CD4-positive, alpha-beta T cell treated with Interleukin-21 for 1 hour (primary cell): Measurements from ENCODE around the gene SLC35A2.

ENCODE experiments used
- DNase-seq: peaks from one replicate; pipeline ENCODE4 v3.0.0-alpha.2; 2020

SLC35A2 gene

GRCh38 chrX:48927123-48927522, 15.7 kb upstream of the SLC35A2 start:
- no peak for DNase-seq

DNA sequence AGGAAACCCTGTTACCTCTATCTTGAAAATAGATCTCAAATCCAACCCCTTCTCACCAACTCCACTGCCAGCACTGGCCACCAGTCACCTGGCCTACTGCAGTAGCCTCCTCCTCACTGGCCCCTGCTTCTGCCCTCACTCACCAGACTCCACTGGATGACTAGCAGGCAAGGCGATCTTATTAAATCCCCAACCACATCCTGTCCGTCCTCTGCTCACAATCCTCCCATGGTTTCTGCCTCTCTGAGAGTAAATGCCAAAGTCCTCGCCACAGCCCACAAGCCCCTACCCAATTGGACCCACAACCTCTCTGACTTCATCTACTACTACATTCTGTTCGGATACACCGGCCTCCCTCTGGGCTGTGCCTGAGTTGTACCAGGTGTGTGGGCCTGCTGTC, 12.8 kb upstream of the SLC35A2 start:
- DNase-seq: no peak

- DNase-seq: no peak
Measured at GRCh38 chrX:48923771-48924170, 12.3 kb upstream of the SLC35A2 start.

DNA sequence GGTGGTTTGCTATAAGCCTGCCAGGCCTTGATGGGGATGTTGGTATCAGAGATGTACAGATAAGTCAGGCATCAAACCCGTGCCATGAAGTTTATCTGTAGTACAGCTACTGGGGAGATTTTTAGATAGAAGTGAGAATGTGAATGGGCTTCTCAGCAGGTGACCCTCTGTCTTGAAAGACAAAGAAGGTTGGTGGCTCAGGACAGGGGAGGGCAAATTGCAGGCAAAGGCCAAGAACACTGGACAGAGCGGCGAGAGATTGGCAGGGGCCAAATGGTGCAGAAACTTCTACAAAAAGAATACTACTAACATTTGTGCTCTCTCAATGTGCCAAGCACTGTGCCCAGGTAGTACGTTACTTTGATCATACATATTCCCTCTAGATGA, 9.3 kb upstream of the SLC35A2 start:
- DNase-seq: no peak

DNA sequence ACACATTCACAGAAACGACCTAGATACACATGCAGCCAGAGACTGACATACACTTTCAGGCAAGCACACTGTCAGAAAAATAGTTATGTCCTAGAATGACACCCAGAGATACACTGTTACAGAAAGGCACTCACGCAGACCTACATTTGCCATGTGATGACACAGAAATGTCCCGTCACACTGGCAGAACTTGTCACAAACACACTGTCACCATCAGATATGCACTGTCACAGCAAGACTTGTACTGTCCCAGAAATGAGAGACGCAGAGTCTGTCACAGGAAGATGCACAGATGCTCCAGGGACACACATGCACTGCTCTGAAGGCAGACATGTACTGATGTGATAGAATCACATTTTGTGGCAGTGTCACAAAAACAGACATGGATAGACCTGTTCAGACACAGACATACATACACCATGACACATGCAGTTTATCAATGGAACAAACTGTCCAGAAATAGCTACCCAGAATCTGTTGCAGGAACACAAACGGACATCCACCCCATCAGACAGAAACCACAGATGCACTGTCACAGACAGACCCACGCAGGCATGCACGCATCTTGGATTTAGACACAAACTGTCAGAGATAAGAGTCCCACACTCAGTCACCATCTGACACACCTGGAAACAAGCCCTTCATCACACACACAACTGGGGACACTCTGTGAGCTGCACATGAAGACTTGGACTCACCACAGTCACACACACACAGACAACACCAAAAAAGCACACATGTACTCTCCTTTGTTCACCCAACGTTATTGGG, 8.7 kb upstream of the SLC35A2 start:
- DNase-seq: peak; percentile 68

DNA sequence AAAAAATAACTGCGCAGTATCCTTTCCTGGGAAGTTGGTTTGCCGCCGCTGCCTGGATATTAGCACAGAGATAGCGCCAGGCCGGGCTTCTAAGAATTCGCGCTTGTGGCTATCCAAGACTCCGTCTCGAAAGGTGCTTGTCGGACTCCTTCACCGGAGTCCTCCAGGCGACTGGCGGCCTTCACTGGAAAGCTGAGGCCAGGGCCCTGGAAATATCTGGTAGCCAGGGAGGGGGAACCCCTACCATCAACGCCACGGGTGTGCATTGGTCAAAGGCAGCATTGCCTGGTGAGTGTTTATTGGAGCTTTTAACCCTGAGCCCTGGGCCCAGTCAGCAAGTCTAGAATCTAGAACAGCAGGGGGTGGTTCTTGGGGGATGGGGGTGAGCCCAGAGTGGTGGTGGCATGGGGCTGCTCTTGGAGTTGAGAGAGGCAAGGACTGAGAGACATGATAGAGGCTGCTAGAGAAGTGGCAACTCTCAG, 8.0 kb upstream of the SLC35A2 start:
- DNase-seq: peak; percentile 67

DNA sequence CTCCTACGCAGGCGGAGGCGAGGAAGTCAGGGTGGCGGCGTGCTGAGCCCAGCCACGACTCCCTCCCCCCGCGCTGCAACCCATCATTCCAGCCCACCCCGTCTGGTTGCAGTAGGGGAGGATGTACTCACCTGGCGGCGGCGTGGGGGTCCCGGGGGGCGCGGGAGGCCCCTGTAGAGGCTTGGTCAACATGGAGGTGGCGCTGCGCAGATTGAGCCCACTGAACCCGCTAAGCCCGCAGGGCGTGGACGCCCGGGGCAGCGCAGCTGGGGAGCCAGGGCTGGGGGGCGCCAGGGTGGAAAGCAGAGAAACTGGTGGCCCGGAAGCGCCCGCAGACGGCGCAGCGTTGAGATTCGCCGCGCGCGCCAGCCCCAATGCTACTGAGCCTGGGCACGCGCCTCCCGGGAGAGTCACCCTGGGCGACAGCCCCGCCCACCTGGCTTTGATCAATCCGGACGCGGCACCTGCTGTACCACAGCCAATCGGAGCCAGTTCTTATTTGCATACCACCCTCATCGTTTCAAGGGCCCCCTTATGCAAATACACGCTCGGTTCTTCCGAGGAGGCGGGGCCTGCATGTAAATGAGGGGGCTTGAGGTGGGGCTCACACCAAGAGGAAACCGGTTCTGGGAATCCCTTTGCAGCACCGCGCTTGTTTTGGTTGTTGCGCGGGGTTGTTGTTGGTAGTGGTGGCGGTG, 7.3 kb upstream of the SLC35A2 start, which contains the start of gene PIM2:
Gene PIM2, minus strand, starts transcription at position 382 of the 698 bp plus-strand sequence. Its CDS starts 190 bp downstream, at position 192.
- DNase-seq: peak; percentile 96

DNA sequence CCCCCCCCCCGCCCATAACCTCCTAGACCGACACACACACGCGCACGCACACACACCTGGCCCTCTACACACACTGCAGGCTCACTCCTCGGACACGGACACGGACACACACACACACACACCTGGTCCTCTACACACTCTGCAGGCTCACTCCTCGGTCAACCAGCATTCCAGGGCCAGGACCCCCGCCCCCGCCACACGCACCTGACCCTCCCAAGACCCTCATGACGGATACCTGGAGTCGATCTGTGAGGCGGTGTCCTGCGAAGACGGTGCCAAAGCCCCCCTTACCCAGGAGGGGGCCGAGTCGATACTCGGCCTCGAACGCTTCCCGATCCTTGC, 6.8 kb upstream of the SLC35A2 start:
- peak; percentile 27 for DNase-seq

DNA sequence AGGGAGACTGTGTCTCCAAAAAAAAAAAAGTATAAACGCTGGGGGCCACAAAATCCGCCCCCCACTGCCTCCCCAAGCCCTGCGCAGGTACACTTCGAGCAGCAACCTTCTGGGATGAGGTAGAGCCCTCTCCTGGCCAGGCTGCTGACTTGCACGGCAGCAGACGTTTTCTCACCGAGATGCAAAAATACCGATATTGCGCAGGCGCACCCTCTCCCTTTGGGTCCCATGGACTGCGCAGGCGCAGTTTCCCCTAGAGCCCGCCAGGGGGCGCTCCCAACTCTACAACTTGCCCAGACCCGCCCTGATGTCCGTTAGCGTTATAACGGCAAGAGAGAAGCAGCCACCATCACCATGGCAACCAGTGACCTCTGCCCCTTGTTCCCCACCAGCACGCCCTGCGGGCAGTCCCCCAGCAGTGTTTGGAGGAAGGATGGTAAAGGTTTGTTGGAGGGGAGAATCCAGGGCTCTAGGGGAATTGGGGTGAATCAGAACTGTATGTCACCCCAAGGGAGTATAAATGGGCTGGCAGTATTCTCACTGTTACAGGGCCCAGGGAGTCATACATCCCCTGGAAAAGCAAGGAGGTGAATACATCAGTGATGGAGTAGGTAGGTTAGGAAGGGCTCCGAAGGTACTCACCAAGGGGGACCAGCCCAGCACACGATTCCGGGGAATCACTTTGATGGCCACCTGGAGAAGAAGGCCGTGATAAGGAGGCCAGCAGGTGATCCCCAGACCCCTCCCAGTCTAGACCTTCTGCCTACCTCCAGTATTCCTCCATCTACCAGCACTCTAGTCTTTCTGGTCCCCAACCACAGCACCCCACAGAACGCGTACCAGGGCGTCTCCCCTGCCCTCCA, 5.9 kb upstream of the SLC35A2 start:
- DNase-seq: peak; percentile 93

DNA sequence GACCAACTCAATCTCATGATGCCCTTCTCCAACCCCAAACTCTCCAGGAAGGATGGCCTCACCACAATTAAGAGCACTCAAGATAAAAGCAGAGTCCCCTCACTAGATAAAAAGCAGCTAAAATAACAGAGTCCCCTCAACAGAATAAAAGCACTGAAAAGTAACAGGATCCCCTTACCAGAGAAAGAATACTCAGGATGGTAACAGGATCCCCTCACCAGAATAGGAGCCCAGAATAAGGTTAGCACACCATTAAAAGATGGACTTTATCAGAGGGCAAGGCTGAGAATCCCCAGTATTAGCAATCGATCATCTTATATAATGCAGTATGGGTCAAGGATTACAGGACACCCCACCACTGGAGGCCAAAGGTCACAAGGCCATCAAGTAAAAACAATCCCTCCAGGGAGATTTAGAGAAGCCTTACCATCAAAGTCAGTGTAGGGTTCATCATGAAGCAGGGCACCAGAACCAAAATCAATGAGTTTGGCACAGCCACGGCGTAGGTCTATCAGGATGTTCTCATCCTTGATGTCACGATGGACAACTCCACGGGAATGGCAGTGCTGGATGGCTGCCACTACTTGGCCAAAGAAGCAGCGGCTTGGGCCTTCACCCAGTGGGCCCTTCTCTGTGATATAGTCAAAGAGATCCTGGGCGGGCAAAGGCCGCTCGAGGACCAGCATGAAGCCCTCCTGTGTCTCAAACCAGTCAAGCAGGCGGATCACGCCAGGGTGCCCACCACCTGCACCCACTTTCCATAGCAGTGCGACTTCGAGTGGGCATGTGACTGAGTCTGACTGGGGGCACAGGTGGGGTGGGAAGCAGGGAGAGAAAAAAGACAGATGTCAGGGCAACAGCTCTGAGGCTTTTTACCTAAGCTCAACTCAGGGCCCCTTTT, 3.4 kb upstream of the SLC35A2 start:
- DNase-seq: no peak

DNA sequence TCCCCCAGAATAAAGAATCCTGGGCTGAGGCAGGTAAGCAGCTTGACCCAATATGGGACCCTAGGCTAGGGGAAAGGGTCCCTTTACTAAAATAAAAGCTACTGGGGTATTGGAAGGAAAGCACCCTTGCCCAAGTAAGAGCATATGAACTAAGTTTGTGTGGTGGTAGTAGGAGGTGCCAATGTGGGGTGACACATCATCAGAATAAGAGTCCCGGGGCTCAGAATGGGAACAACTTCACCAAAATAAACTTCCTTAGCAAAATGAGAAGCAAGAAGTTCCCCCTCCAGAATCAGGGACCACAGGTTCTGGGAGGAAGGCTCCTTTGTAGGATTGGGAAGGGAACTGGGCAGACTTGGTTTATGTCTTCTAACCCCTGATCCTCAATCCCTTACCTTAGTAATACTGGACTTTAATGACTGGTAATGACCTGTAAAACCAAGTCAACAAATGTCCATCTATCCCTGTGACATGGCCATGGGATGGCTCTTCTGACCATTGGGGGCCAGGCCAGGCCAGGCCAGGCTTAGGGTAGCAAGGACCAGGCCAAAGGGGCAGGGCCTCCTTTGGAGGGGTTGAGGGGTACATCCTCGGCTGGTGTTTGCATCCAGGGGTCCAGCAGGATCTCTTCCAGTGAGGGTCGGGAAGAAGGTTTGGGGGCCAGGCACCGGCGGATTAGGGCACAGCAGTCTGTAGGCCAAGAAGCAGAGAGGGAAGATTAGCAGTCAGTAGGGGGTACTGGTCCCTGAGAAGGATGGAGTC, 2.3 kb upstream of the SLC35A2 start:
- DNase-seq: no peak

GRCh38 chrX:48910926-48911411, 477 bp downstream of the SLC35A2 start:
- DNase-seq: no peak

- DNase-seq: peak; percentile 48
Measured at GRCh38 chrX:48909703-48910294, 1.6 kb downstream of the SLC35A2 start.

DNA sequence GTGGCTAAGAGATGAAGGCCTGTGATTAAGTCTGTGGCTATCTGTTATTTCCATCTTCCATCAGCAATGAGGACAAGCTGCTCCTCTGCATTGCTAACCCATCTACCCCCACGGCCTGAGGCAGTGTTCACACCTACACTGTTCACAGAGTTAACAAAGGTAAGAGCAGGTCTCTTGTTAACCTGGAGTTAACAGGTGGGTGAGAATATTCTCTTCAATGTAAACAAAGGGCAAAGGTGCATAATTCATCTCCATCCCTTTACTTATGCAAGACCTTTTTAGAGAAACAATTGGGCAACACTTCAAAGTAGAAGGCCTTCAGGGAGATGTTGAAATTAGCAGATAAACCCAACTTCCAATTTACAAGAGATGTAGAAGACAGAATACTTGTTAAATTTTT, 2.8 kb downstream of the SLC35A2 start:
- DNase-seq: no peak

- no peak for DNase-seq
Measured at GRCh38 chrX:48905090-48905790, 6.2 kb downstream of the SLC35A2 start.

- no peak for DNase-seq
Measured at GRCh38 chrX:48904626-48905025, 6.8 kb downstream of the SLC35A2 start.

DNA sequence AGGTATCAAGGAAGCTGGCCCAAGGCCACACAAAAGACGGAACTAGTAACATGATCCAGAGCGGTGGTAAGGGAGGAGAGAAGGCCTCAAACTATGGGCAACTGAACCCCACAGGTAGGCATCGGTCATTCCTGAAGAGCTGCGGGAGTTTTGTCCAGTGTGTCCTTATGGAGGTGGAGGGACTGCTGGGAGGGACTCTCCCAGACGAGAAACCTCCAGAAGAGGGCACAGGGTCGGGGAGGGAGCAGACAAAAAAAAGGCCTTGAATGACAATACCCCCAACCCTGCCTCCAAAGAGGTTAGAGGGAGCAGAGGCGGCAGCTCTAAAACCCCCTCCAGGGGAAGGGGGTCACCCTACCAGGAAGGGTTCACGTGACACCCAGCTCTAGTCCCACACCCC, 7.3 kb downstream of the SLC35A2 start:
- no peak for DNase-seq

DNA sequence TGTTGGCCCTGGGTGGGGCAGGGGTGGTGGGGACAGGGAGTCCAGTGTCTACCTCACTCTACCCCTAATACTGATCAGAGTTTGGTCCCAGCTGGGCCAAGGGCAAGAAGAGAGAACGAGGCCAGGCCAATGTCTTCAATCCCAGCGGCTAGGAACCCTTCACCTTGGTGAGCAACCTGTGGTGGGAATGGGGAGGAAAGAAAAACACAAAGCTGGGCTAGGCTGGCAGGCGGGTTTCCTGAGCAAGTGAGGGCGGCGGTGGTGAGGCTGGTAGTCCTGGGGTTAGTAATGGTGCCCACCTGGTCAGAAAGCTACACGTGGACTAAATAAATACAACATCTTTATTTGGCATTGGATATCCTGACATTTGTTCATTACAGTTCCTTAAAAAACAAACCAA, 8.2 kb downstream of the SLC35A2 start:
- DNase-seq: no peak

DNA sequence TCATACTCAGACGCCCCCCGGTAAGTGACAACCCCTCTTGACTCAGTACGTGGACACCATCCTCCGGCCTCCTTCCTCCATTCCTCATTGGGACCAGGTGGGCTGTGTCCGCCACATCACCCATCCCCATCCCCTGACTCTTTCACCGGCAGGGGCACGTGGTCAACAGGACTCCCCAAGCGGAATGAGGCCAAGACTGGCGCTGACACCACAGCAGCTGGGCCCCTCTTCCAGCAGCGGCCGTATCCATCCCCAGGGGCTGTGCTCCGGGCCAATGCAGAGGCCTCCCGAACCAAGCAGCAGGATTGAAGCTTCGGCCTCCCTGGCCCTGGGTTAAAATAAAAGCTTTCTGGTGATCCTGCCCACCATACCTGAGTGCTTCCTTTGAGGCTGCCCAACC, 8.7 kb downstream of the SLC35A2 start:
- DNase-seq: no peak

DNA sequence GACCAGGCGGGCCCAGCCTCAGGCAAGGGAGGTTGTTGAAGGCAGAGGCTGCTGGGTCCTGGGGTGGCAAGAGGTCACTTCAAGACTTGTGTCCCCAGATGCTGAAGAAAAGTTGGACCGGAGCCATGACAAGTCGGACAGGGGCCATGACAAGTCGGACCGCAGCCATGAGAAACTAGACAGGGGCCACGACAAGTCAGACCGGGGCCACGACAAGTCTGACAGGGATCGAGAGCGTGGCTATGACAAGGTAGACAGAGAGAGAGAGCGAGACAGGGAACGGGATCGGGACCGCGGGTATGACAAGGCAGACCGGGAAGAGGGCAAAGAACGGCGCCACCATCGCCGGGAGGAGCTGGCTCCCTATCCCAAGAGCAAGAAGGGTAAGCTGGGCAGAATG, 9.3 kb downstream of the SLC35A2 start:
- no peak for DNase-seq
